ENCODE measurements around the gene NIF3L1. TPM values are rescaled to one million over a fixed set of nuclear protein-coding genes. Genes with fewer than 3 reads are reported as not detected.

NIF3L1 gene
- total and polyA plus RNA-seq, 4 donors, result 13.6 to 22.0 (median 17.0) TPM

- H3K36me3 ChIP-seq (ENCODE audit: control insufficient read depth in 1 of 2, insufficient read depth in 2 of 2, low read length in 1 of 2), result peaks cover 2 to 5% of the 10 kb centered on the region in 2 donors
- no peaks in the 10 kb centered on the region for H3K9me3 ChIP-seq (ENCODE audit: control insufficient read depth, low read length)
- no peak for DNase-seq
- no peaks in the 10 kb centered on the region for H3K4me1 ChIP-seq (ENCODE audit: control insufficient read depth in 1 of 2, insufficient read depth in 2 of 2, low read length in 2 of 2)
- intact Hi-C loops (cut with DNase I), result no loop called here
- 80 to 86% methylated on average over 1 of the region's 1 CpG for WGBS, 2 donors
- no peak overlapping the region for H3K27ac ChIP-seq (ENCODE audit: low read depth in 1 of 2, low read length in 2 of 2)
- H3K4me3 ChIP-seq (ENCODE audit: low read length in 2 of 2), result no peak overlapping the region
- H3K27me3 ChIP-seq (ENCODE audit: control insufficient read depth in 1 of 2, insufficient read depth in 2 of 2, low read length in 1 of 2), result no peaks in the 10 kb centered on the region
- no peak for ATAC-seq (ENCODE audit: low FRiP score)
These were observed 54.4 kb downstream of the NIF3L1 start for GRCh38 chr2:200943527-200944105.

GRCh38 chr2:200944467-200945394, 55.6 kb downstream of the NIF3L1 start:
- peaks cover 2 to 5% of the 10 kb centered on the region in 2 donors for H3K36me3 ChIP-seq (ENCODE audit: control insufficient read depth in 1 of 2, insufficient read depth in 2 of 2, low read length in 1 of 2)
- H3K27ac ChIP-seq (ENCODE audit: low read depth in 1 of 2, low read length in 2 of 2), result no peak overlapping the region
- peak in 1 of 2 donors; percentile 48 for DNase-seq
- intact Hi-C loops (cut with DNase I), result no loop called here
- no peak overlapping the region for H3K4me3 ChIP-seq (ENCODE audit: low read length in 2 of 2)
- H3K4me1 ChIP-seq (ENCODE audit: control insufficient read depth in 1 of 2, insufficient read depth in 2 of 2, low read length in 2 of 2), result no peaks in the 10 kb centered on the region
- no peaks in the 10 kb centered on the region for H3K27me3 ChIP-seq (ENCODE audit: control insufficient read depth in 1 of 2, insufficient read depth in 2 of 2, low read length in 1 of 2)
- H3K9me3 ChIP-seq (ENCODE audit: control insufficient read depth, low read length), result no peaks in the 10 kb centered on the region
- WGBS, 2 donors, result 84 to 85% methylated on average over 12 of the region's 12 CpGs
- ATAC-seq (ENCODE audit: low FRiP score), result no peak

- ATAC-seq (ENCODE audit: low FRiP score), result no peak
- Histone ChIP-seq H3K4me1 (ENCODE audit: control insufficient read depth in 1 of 2, insufficient read depth in 2 of 2, low read length in 2 of 2) (no peaks in the 10 kb centered on the region), H3K36me3 (ENCODE audit: control insufficient read depth in 1 of 2, insufficient read depth in 2 of 2, low read length in 1 of 2) (peaks cover 2 to 3% of the 10 kb centered on the region in 2 donors), H3K4me3 (ENCODE audit: low read length in 2 of 2) (no peak overlapping the region), H3K27me3 (ENCODE audit: control insufficient read depth in 1 of 2, insufficient read depth in 2 of 2, low read length in 1 of 2) (no peaks in the 10 kb centered on the region), H3K9me3 (ENCODE audit: control insufficient read depth, low read length) (no peaks in the 10 kb centered on the region), H3K27ac (ENCODE audit: low read depth in 1 of 2, low read length in 2 of 2) (no peak overlapping the region)
- 93% methylated on average over 4 of the region's 4 CpGs for WGBS, 2 donors
- intact Hi-C loops (cut with DNase I), result no loop called here
- no peak for DNase-seq
These were observed 56.2 kb downstream of the NIF3L1 start for GRCh38 chr2:200945395-200945729.

GRCh38 chr2:200950378-200950777, 61.2 kb downstream of the NIF3L1 start:
- Histone ChIP-seq H3K27ac (ENCODE audit: low read depth in 1 of 2, low read length in 2 of 2) (no peak overlapping the region), H3K4me3 (ENCODE audit: low read length in 2 of 2) (no peak overlapping the region), H3K9me3 (ENCODE audit: control insufficient read depth, low read length) (no peaks in the 10 kb centered on the region), H3K36me3 (ENCODE audit: control insufficient read depth in 1 of 2, insufficient read depth in 2 of 2, low read length in 1 of 2) (peaks cover 3% of the 10 kb centered on the region in 2 donors), H3K27me3 (ENCODE audit: control insufficient read depth in 1 of 2, insufficient read depth in 2 of 2, low read length in 1 of 2) (no peaks in the 10 kb centered on the region), H3K4me1 (ENCODE audit: control insufficient read depth in 1 of 2, insufficient read depth in 2 of 2, low read length in 2 of 2) (no peaks in the 10 kb centered on the region)
- DNase-seq (no peak), ATAC-seq (ENCODE audit: low FRiP score) (no peak)
- intact Hi-C loops (cut with DNase I), result no loop called here
- 85% methylated on average over 3 of the region's 3 CpGs for WGBS, 2 donors

Other genes starting within 250 kb of the NIF3L1 start
- gene BZW1, start 77.5 kb upstream of the NIF3L1 start, total RNA-seq, result 100 to 1,000 TPM; 193 to 250 TPM
- 10 to 100 TPM; 73.1 to 78.6 TPM for gene BZW1, start 77.5 kb upstream of the NIF3L1 start, polyA plus RNA-seq
- 100 to 1,000 TPM; 167 to 197 TPM for gene CLK1, start 24.7 kb upstream of the NIF3L1 start, total RNA-seq
- 100 to 1,000 TPM in 1 of 2 donors, 10 to 100 TPM in 1; 89.3 to 361 TPM for gene CLK1, start 24.7 kb upstream of the NIF3L1 start, polyA plus RNA-seq
- 10 to 100 TPM; 17.8 to 33.7 TPM for gene PPIL3, start 294 bp upstream of the NIF3L1 start, total RNA-seq
- gene PPIL3, start 294 bp upstream of the NIF3L1 start, polyA plus RNA-seq, result 10 to 100 TPM; 21.4 to 39.2 TPM
- gene ORC2, start 74.3 kb downstream of the NIF3L1 start, total RNA-seq, result 10 to 100 TPM; 28.8 to 35.6 TPM
- gene ORC2, start 74.3 kb downstream of the NIF3L1 start, polyA plus RNA-seq, result 10 to 100 TPM in 1 of 2 donors, 1 to 10 TPM in 1; 5.6 to 11.9 TPM
- 10 to 100 TPM; 26.2 to 31.4 TPM for gene HYCC2, start 182.3 kb downstream of the NIF3L1 start, total RNA-seq
- gene HYCC2, start 182.3 kb downstream of the NIF3L1 start, polyA plus RNA-seq, result 1 to 10 TPM; 4.8 to 5.3 TPM
- gene NDUFB3, start 182.6 kb downstream of the NIF3L1 start, total RNA-seq, result 10 to 100 TPM; 42.7 to 43.2 TPM
- 100 to 1,000 TPM in 1 of 2 donors, 10 to 100 TPM in 1; 62.8 to 152 TPM for gene NDUFB3, start 182.6 kb downstream of the NIF3L1 start, polyA plus RNA-seq
- gene CFLAR, start 226.8 kb downstream of the NIF3L1 start, total RNA-seq, result 100 to 1,000 TPM; 154 to 244 TPM
- gene CFLAR, start 226.8 kb downstream of the NIF3L1 start, polyA plus RNA-seq, result 10 to 100 TPM; 30.4 to 63.5 TPM